Psoas muscle (tissue), 8 donors: ENCODE measurements around the gene RBMXL2. TPM values are rescaled to one million over a fixed set of nuclear protein-coding genes. Genes with fewer than 3 reads are reported as not detected.

Source experiments
- ATAC-seq, 4 donors: fragments of 200-7000 bp; cut with Tn5 transposase; one replicate each; pipeline ENCODE4 v1.9.1; 2020; ENCODE audit warnings: moderate library complexity in 3 of 4, mild to moderate bottlenecking in 2 of 4
- DNase-seq, 2 donors: peaks; one replicate each; pipeline ENCODE4 v3.0.0-alpha.2; 2020
- H3K27ac ChIP-seq: fragments of 200-600 bp; one replicate; pipeline ENCODE4 v1.8.0; 2022
- H3K27me3 ChIP-seq, 3 donors: fragments of 200-600 bp in 1 of 3; one replicate each; pipeline versions ENCODE4 v1.6.1 to v1.8.0; 2013 to 2022; ENCODE audit warnings: low read length in 2 of 3, mild to moderate bottlenecking in 2 of 3, moderate library complexity in 1 of 3; ENCODE audit not compliant: insufficient read depth in 3 of 3
- H3K36me3 ChIP-seq, 2 donors: fragments of 200-600 bp in 1 of 2; one replicate each; pipeline versions ENCODE4 v1.6.1 to v1.8.0; 2013 to 2022; ENCODE audit warnings: low read depth in 1 of 2, mild to moderate bottlenecking in 1 of 2, moderate library complexity in 1 of 2; ENCODE audit not compliant: insufficient read depth in 1 of 2
- H3K4me1 ChIP-seq: fragments of 200-600 bp; one replicate; pipeline ENCODE4 v1.8.0; 2022
- H3K4me3 ChIP-seq: fragments of 200-600 bp; one replicate; pipeline ENCODE4 v1.8.0; 2022; ENCODE audit warnings: mild to moderate bottlenecking
- H3K9me3 ChIP-seq: fragments of 200-600 bp; one replicate; pipeline ENCODE4 v1.8.0; 2022
- CTCF ChIP-seq: fragments of 200-600 bp; IDR thresholded peaks from one replicate; pipeline ENCODE4 v1.8.0; 2022; ENCODE audit warnings: antibody characterized with exemption
- WGBS, 3 donors: extraction: QIAGEN DNeasy Blood & Tissue Kit; methylation state at CpG; one replicate each; pipeline versions ENCODE4 v1.1.6 to v1.1.7; 2013; 5-methylcytosine and 5-hydroxymethylcytosine counted together
- intact Hi-C, 2 donors: fragments of 100-400 bp; cut with DNase I; formaldehyde crosslinking; loops; one replicate each; pipeline versions ENCODE4 v1.11.0 to v1.14.2; 2022
- polyA plus RNA-seq, 3 donors: library from polyadenylated mRNA; stranded (reverse); fragments of 200-250 nt; gene quantifications; one replicate each; pipeline ENCODE4 v1.2.3, GENCODE V29; 2013
- total RNA-seq, 4 donors: library from RNA; stranded (reverse); fragmentation: NEBNext Ultra II Directional in 2 of 4; extraction: Animal tissue kit (Norgen Biotek cat#: 25700) in 2 of 4; gene quantifications; one replicate each; pipeline versions ENCODE4 v1.2.1 to v1.2.4, GENCODE V29; 2021 to 2023
- donor health status: healthy with polysubstance abuse.
- donor health status: DM: no; HTN: no; CAD: no; lungs with moderate emphysema.
- donor health status: Bipolar disorder and iron deficiency.
- donor health status: healthy.
- donor health status: DM: yes; HTN: yes; CAD: no.
- donor health status: DM: no; HTN: no; CAD: no.
- donor health status: DM: no; HTN: no; CAD: no.
- donor health status: DM: yes; HTN: yes; CAD: no.

RBMXL2 gene
- total and polyA plus RNA-seq, 7 donors = not detected

- H3K9me3 ChIP-seq = no peaks in the 10 kb centered on the region
- intact Hi-C loops = no loop called here
- TF ChIP-seq CTCF = no peak
- no peak for ATAC-seq
- DNase-seq = no peak
- H3K4me3 ChIP-seq = no peak overlapping the region
- H3K27ac ChIP-seq = no peak overlapping the region
- no peaks in the 10 kb centered on the region for H3K36me3 ChIP-seq
- peaks cover 0 to 4% (median 0%) of the 10 kb centered on the region in 3 donors for H3K27me3 ChIP-seq
- no peaks in the 10 kb centered on the region for H3K4me1 ChIP-seq
- WGBS, 3 donors = 81 to 87% (median 84%) methylated on average over 7 of the region's 7 CpGs
These were observed 9.2 kb upstream of the RBMXL2 start for GRCh38 chr11:7079545-7080135.

- H3K4me3 ChIP-seq = no peak overlapping the region
- H3K4me1 ChIP-seq = no peaks in the 10 kb centered on the region
- no peaks in the 10 kb centered on the region for H3K36me3 ChIP-seq
- no peak for TF ChIP-seq CTCF
- ATAC-seq = no peak
- intact Hi-C loops = no loop called here
- no peak for DNase-seq
- H3K9me3 ChIP-seq = no peaks in the 10 kb centered on the region
- WGBS, 3 donors = 79 to 90% (median 86%) methylated on average over 4 of the region's 4 CpGs
- H3K27me3 ChIP-seq = peaks cover 0 to 4% (median 3%) of the 10 kb centered on the region in 3 donors
- H3K27ac ChIP-seq = no peak overlapping the region
These were observed 7.9 kb upstream of the RBMXL2 start for GRCh38 chr11:7080900-7081299.

- Histone ChIP-seq H3K27ac (no peak overlapping the region), H3K27me3 (peaks cover 0 to 4% (median 3%) of the 10 kb centered on the region in 3 donors), H3K9me3 (no peaks in the 10 kb centered on the region), H3K36me3 (no peaks in the 10 kb centered on the region), H3K4me3 (no peak overlapping the region), H3K4me1 (no peaks in the 10 kb centered on the region)
- DNase-seq (no peak), ATAC-seq (no peak)
- no peak for TF ChIP-seq CTCF
- intact Hi-C loops = no loop called here
- 78 to 86% (median 79%) methylated on average over 1 of the region's 1 CpG for WGBS, 3 donors
These were observed 7.4 kb upstream of the RBMXL2 start for GRCh38 chr11:7081441-7081840.

- H3K36me3 ChIP-seq = no peaks in the 10 kb centered on the region
- H3K27ac ChIP-seq = no peak overlapping the region
- DNase-seq = peak; percentile 7 to 44
- H3K9me3 ChIP-seq = no peaks in the 10 kb centered on the region
- WGBS, 3 donors = 79 to 86% (median 80%) methylated on average over 81 to 111 of the region's 111 CpGs
- no peak for ATAC-seq
- peaks cover 2 to 7% (median 5%) of the 10 kb centered on the region in 3 donors for H3K27me3 ChIP-seq
- intact Hi-C loops = loop anchor here in 1 of 2 donors (10.0 kb wide), 1 partner anchor 895 kb away; the partner anchor contains the start of gene EIF3F
- TF ChIP-seq CTCF = no peak
- H3K4me1 ChIP-seq = no peaks in the 10 kb centered on the region
- H3K4me3 ChIP-seq = no peak overlapping the region
These were observed 792 bp downstream of the RBMXL2 start for GRCh38 chr11:7089328-7090251.
